Measurements from ENCODE around the gene SLC26A11.

DNA sequence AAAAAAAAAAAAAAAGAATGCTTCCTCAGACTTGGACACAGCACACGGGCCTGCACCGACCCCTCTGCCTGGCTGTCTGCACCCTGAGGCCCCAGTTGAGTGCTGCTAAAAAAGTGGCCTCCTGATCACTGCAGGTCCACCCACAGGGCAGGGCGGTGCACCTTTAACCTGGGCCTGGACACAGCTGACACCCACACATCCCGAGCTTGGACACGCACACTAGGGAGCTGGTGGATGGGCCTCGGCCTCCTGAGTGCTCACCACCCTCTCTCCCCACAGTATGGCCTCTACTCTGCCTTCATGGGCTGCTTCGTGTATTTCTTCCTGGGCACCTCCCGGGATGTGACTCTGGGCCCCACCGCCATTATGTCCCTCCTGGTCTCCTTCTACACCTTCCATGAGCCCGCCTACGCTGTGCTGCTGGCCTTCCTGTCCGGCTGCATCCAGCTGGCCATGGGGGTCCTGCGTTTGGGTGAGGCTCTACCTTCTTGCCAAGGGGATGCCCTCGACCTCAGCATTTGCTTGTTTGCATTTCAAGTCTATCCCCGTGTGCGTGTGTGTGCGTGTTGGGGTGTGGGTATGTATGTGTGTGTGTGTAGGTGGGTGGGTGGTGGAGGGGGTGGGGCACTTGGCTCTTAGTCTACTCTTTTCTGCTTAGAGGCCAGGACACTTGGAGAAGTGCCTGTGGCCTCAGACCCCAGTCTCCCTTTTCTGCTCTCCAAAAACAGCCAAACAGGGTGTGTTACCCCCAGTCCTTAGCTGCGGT, 2.3 kb downstream of the SLC26A11 start:
- TF ChIP-seq, protein P1, sequence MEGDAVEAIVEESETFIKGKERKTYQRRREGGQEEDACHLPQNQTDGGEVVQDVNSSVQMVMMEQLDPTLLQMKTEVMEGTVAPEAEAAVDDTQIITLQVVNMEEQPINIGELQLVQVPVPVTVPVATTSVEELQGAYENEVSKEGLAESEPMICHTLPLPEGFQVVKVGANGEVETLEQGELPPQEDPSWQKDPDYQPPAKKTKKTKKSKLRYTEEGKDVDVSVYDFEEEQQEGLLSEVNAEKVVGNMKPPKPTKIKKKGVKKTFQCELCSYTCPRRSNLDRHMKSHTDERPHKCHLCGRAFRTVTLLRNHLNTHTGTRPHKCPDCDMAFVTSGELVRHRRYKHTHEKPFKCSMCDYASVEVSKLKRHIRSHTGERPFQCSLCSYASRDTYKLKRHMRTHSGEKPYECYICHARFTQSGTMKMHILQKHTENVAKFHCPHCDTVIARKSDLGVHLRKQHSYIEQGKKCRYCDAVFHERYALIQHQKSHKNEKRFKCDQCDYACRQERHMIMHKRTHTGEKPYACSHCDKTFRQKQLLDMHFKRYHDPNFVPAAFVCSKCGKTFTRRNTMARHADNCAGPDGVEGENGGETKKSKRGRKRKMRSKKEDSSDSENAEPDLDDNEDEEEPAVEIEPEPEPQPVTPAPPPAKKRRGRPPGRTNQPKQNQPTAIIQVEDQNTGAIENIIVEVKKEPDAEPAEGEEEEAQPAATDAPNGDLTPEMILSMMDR (IDR thresholded peaks at IDR 0.05; ENCODE audit: insufficient read depth, low read depth, low read length) = no peak
- TF ChIP-seq EZH2 (IDR thresholded peaks at IDR 0.05; ENCODE audit: insufficient read depth, low read length) = no peak
